Suprapubic skin (tissue), 4 donors: ENCODE data around the gene NAALADL2. TPM values are rescaled to one million over a fixed set of nuclear protein-coding genes. Genes with fewer than 3 reads are reported as not detected.

Experiments
- DNase-seq, 2 donors: peaks; one replicate each; pipeline ENCODE4 v3.0.0-alpha.2; 2019; ENCODE audit warnings: low spot score in 2 of 2
- H3K27ac ChIP-seq: fragments of 200-600 bp; sonication (generic); one replicate; pipeline ENCODE4 v1.5.1; 2019
- H3K27me3 ChIP-seq: fragments of 200-600 bp; sonication (generic); one replicate; pipeline ENCODE4 v1.5.1; 2019
- H3K36me3 ChIP-seq: fragments of 200-600 bp; sonication (generic); one replicate; pipeline ENCODE4 v1.5.1; 2019
- H3K4me1 ChIP-seq: fragments of 200-600 bp; sonication (generic); one replicate; pipeline ENCODE4 v1.5.1; 2019
- H3K4me3 ChIP-seq: fragments of 200-600 bp; sonication (generic); one replicate; pipeline ENCODE4 v1.5.1; 2019; ENCODE audit warnings: mild to moderate bottlenecking
- H3K9me3 ChIP-seq: fragments of 200-600 bp; sonication (generic); one replicate; pipeline ENCODE4 v1.5.1; 2019
- EP300 ChIP-seq: sonication (generic); formaldehyde crosslinking; IDR thresholded peaks from one replicate; pipeline ENCODE4 v1.6.1; 2017; ENCODE audit warnings: antibody characterized with exemption
- POLR2A ChIP-seq, 2 donors: fragments of 450-650 bp; IDR thresholded peaks; one replicate each; pipeline ENCODE4 v1.6.1; 2017; ENCODE audit warnings: antibody characterized with exemption in 2 of 2, mild to moderate bottlenecking in 2 of 2, moderate library complexity in 2 of 2
- POLR2AphosphoS5 ChIP-seq, 3 donors: sonication (generic); formaldehyde crosslinking; IDR thresholded peaks; one replicate each; pipeline ENCODE4 v1.6.1; 2017; ENCODE audit warnings: antibody characterized with exemption in 3 of 3
- WGBS: methylation state at CpG from one replicate; pipeline ENCODE4 v1.1.5; 2018; 5-methylcytosine and 5-hydroxymethylcytosine counted together
- total RNA-seq, 4 donors: library from RNA; depleted of rRNA; stranded (reverse); fragments of >200 nt; gene quantifications; one replicate each; pipeline ENCODE4 v1.1.0, GENCODE V29; 2016
- TF ChIP-seq, protein P1 (sequence below), 2 donors: fragments of 200-600 bp in 1 of 2; fragments of 450-650 bp in 1 of 2; sonication (generic) in 1 of 2; IDR thresholded peaks; one replicate each; pipeline ENCODE4 v1.5.1; 2016 to 2019; ENCODE audit warnings: antibody characterized with exemption in 2 of 2, mild to moderate bottlenecking in 1 of 2, moderate library complexity in 1 of 2

NAALADL2 gene
- total RNA-seq, 4 donors from 2014 or later: 4.0 to 10.5 (median 8.5) TPM

DNA sequence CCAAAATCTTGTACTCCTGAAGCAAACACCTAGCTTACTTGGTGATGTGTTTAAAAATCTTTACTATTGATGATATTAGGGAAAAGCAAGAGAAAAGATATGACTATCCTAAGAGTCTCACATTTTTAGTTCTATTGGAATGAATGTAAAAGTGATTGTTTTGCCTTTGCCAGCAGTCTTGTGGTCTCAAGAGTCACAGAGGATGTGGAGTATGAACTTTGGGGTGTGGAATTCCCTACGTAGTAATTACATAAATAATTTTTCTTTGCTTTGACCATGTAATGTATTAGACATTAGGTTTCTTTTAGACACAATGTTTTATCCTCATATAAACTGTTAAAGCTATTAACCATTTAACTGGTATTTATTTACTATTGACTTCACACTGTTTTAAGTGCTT is 387.6 kb downstream of the NAALADL2 start:
- Histone ChIP-seq H3K4me3 (no peak overlapping the region), H3K27ac (no peak overlapping the region), H3K9me3 (no peaks in the 10 kb centered on the region), H3K36me3 (no peaks in the 10 kb centered on the region), H3K4me1 (no peaks in the 10 kb centered on the region), H3K27me3 (no peaks in the 10 kb centered on the region)
- TF ChIP-seq, protein P1, sequence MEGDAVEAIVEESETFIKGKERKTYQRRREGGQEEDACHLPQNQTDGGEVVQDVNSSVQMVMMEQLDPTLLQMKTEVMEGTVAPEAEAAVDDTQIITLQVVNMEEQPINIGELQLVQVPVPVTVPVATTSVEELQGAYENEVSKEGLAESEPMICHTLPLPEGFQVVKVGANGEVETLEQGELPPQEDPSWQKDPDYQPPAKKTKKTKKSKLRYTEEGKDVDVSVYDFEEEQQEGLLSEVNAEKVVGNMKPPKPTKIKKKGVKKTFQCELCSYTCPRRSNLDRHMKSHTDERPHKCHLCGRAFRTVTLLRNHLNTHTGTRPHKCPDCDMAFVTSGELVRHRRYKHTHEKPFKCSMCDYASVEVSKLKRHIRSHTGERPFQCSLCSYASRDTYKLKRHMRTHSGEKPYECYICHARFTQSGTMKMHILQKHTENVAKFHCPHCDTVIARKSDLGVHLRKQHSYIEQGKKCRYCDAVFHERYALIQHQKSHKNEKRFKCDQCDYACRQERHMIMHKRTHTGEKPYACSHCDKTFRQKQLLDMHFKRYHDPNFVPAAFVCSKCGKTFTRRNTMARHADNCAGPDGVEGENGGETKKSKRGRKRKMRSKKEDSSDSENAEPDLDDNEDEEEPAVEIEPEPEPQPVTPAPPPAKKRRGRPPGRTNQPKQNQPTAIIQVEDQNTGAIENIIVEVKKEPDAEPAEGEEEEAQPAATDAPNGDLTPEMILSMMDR (IDR thresholded peaks at IDR 0.05): no peak
- DNase-seq: no peak
- 47% methylated on average over 1 of the region's 1 CpG for WGBS

GRCh38 chr3:175247629-175248028 is 388.5 kb downstream of the NAALADL2 start:
- H3K27me3 ChIP-seq: no peaks in the 10 kb centered on the region
- no peaks in the 10 kb centered on the region for H3K36me3 ChIP-seq
- no peak overlapping the region for H3K4me3 ChIP-seq
- H3K4me1 ChIP-seq: no peaks in the 10 kb centered on the region
- no peak for DNase-seq
- no peak overlapping the region for H3K27ac ChIP-seq
- 100% methylated on average over 1 of the region's 1 CpG for WGBS
- no peaks in the 10 kb centered on the region for H3K9me3 ChIP-seq
- TF ChIP-seq POLR2A (IDR thresholded peaks at IDR 0.05): no peak
- TF ChIP-seq EP300: no peak
- TF ChIP-seq, protein P1 (IDR thresholded peaks at IDR 0.05): no peak
- TF ChIP-seq POLR2AphosphoS5 (IDR thresholded peaks at IDR 0.05): no peak

DNA sequence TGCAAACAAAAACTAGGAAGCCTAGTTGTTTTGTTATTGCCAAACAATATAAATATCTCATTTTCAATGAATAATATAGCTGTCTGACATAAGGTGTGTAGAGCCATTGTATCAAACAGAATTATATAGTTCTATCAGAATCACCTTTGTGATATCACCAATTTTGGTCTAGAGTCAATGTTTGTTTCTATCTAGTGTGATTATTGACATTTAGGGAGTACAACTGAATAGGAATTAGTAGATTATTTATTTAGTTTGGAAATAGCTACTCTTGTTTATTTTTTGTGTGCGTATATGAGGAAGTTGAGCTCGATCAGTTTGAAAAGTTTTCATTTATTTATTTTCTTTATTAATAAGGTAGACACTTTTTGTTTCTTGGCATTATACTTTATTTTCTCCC is 389.7 kb downstream of the NAALADL2 start:
- DNase-seq: no peak
- H3K27ac ChIP-seq: no peak overlapping the region
- no peaks in the 10 kb centered on the region for H3K4me1 ChIP-seq
- 94% methylated on average over 2 of the region's 2 CpGs for WGBS
- no peaks in the 10 kb centered on the region for H3K36me3 ChIP-seq
- TF ChIP-seq, protein P1 (IDR thresholded peaks at IDR 0.05): no peak
- TF ChIP-seq POLR2A (IDR thresholded peaks at IDR 0.05) (no peak), EP300 (no peak), POLR2AphosphoS5 (IDR thresholded peaks at IDR 0.05) (no peak)
- H3K4me3 ChIP-seq: no peak overlapping the region
- no peaks in the 10 kb centered on the region for H3K27me3 ChIP-seq
- H3K9me3 ChIP-seq: no peaks in the 10 kb centered on the region

DNA sequence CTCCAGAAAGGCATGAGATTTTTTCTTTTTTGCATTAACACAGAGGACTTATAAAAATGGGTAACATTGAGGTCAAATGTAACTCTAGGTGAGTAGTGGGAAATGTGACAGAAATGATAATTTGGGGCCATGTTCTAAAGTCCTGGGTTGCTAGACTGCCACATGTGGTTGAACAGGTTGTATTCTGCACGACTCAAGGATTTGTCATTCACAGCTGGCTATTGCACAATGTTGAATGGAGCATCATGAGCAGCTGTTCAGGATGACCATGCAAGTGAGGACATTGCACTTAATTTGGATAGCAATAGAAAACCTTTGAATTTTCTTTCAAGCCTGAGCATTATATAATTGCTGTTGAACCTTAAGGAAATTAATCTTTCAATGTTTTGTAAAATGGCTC is 396.6 kb downstream of the NAALADL2 start:
- no peak for DNase-seq
- 31% methylated on average over 1 of the region's 1 CpG for WGBS

DNA sequence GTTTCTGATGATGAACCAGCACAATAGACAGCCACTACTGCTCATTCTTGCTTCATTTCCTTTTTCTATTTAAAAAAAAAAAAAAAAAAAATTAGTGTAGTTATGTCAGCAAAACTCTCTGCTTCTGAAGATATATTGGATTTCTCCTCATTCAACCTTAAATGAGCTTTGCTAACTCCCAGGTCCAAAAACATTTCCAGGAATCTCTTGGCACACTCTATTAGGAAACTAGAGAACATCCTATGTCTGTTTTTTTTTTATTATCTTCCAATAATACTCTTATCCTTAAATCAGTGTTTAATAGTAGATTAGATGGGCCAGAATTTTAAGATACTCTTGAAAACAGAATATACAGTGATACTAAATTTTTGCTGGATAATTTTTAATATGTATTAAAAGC is 398.0 kb downstream of the NAALADL2 start:
- Histone ChIP-seq H3K4me3 (no peak overlapping the region), H3K27me3 (no peaks in the 10 kb centered on the region), H3K27ac (no peak overlapping the region), H3K36me3 (no peaks in the 10 kb centered on the region), H3K9me3 (no peaks in the 10 kb centered on the region), H3K4me1 (no peaks in the 10 kb centered on the region)
- TF ChIP-seq POLR2AphosphoS5 (IDR thresholded peaks at IDR 0.05): no peak
- no peak for TF ChIP-seq EP300
- TF ChIP-seq POLR2A (IDR thresholded peaks at IDR 0.05): no peak
- TF ChIP-seq, protein P1 (IDR thresholded peaks at IDR 0.05): no peak
- no peak for DNase-seq

More for the DNA sequence above, 396.6 kb downstream of the NAALADL2 start:
- H3K9me3 ChIP-seq: no peaks in the 10 kb centered on the region
- no peaks in the 10 kb centered on the region for H3K4me1 ChIP-seq
- no peaks in the 10 kb centered on the region for H3K27me3 ChIP-seq
- no peak overlapping the region for H3K27ac ChIP-seq
- H3K36me3 ChIP-seq: no peaks in the 10 kb centered on the region
- TF ChIP-seq, protein P1 (IDR thresholded peaks at IDR 0.05): no peak
- no peak for TF ChIP-seq POLR2AphosphoS5 (IDR thresholded peaks at IDR 0.05)
- TF ChIP-seq EP300: no peak
- no peak for TF ChIP-seq POLR2A (IDR thresholded peaks at IDR 0.05)
- no peak overlapping the region for H3K4me3 ChIP-seq
